Endometrial microvascular endothelial cells (primary cell): ENCODE data around the gene TMIE. TPM values are rescaled to one million over a fixed set of nuclear protein-coding genes. Genes with fewer than 3 reads are reported as not detected.

Experiments used
- in situ Hi-C: cut with HindIII; loops from 2 replicates; pipeline ENCODE4 v1.10.0; 2017; ENCODE audit warnings: low sequenced_read_pairs, low pct_unique_long_range_greater_than_20kb; ENCODE audit errors: inconsistent ontology term
- total RNA-seq: library from RNA; depleted of rRNA; stranded (reverse); fragments of >200 nt; gene quantifications from one replicate; pipeline ENCODE4 v1.2.3, GENCODE V29; 2015; ENCODE audit errors: inconsistent ontology term

The TMIE gene
- total RNA-seq, 1 donor from 2014 or later: not detected

DNA sequence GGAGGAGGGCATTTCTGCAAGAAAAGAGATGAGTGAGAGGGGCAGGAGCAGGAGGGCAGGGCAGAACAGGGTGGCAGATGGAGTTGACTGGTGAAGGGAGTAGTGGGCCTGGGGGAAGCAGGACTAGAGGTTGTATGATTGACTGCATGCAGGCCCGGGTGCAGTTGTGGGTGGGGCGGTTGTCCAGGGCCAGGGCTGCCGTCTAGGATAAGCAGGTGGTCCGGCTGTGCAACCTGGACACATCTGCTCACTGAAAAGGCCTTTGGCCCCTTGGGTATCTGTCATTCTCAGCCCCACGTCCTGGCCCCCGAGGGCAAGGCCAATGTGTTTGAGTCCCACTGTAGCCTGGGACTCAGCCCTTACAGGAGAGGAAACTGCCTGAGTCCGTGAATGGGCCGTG, 33.1 kb upstream of the TMIE start:
- in situ Hi-C loops: no loop called here

DNA sequence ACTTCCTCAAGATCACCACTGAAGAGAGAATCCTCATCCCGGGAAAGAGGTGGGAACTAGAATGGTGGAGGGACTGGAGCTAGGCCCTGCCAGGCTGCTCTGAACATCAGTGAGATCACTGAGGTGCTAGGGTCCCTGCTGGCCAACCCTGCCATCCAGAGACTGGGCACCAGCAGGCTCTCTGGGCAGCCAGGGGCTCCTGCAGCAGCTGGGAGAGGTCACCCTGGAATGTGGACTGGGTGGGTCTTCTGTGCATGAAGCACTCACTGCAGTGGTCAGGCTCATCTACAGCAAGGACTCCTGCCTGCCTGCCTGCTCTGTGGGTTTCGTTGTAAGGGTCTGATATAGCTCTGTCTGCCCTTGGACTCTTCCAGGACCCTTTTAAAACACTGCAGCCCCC, 32.6 kb upstream of the TMIE start:
- in situ Hi-C loops: no loop called here

- in situ Hi-C loops: no loop called here
Measured at GRCh38 chr3:46669191-46669999, 31.8 kb upstream of the TMIE start.

- in situ Hi-C loops: no loop called here
Measured at GRCh38 chr3:46670000-46670890, 30.9 kb upstream of the TMIE start.

GRCh38 chr3:46670891-46671427, 30.2 kb upstream of the TMIE start:
- in situ Hi-C loops: no loop called here

GRCh38 chr3:46671541-46672348, 29.4 kb upstream of the TMIE start:
- in situ Hi-C loops: no loop called here

DNA sequence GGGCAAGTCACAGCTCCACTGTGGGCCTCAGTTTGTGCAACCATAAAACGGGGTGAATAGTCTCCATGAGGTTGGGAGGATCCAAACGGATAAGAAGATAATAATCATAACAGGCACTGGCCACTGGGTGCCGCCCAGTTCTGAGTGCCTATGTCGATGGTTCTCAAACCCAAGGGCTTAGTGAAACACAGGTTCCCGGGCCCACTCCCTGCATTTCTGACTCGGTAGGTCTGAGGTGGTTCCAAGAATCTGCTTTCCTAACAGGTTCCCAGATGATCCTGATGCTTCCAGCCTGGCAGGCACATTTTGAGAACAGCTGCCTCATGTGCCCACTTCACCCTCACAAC, 28.9 kb upstream of the TMIE start:
- in situ Hi-C loops: no loop called here

GRCh38 chr3:46673151-46674030, 27.8 kb upstream of the TMIE start:
- in situ Hi-C loops: no loop called here

DNA sequence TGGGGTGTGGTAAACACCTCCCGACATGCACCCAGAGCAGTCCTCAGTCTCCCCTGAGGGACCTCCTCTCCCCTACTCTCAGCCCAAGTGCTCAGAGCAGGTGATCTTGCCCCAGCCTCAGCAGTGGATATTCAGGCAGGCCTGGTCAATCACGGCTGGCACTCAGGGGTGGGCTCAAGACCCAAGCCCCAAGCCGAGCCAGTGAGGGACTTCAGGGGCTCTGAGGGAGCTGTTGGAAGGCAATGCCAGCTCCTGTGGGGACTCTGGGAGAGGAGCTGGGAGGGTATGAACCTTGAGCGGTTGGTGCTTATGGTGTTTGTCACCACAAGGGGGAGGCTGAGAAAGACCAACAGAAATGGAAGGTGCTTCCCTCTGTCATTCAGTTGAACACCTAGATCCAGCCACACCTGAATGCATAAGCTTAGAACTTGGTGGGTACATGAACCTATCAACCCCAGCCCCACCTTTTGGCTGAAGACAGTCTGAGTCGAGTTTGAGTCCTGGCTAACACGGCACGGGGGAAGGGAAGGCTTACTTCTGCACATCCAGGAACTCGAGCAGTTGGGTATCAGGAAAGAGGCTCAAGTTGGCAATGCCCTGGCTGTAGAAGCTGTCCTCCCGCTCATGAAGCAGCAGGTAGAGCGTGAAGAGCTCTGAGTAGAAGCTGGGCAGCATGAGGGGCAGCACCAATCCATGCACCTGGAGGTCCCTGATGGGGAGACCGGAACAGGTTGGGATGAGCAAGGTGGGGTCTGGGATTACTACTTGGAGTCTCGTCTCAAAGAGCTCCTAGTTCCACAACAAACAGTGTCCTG, 27.0 kb upstream of the TMIE start:
- in situ Hi-C loops: no loop called here

- in situ Hi-C loops: no loop called here
Measured at GRCh38 chr3:46675426-46675825, 25.8 kb upstream of the TMIE start.

DNA sequence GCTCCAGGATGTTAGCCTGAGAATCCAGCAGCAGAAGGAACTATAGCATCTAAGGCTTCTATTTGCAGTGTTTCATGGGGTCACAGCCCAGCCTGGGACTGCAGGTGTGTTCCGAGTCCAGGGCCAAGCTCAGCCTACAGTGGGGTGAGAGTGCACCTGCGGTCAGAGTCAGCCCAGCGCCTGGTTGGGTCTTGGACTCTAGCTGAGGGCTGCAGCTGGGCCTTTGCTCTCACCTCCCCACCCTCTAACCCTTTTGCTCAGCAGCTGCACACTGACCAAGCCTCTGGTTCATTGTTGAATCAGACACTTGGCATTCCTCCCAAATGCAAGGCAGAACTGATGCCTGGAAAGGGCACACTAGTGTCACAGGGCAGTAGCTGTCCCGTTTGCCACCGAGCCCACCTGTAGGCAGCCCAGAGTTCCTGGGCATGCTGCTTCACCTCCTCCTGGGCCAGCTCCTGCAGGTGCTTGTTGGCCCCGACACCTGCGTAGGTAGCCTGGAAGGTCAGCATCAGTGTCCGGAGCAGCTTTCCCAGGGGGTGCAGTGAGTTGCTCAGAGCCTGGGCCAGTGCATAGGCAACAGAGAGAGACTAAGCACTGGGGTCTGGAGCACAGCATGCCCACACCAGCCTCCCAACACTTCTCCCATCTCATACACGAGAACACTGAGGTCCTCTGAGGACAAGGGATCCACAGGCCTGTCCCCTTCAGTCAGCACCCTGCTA, 25.2 kb upstream of the TMIE start:
- in situ Hi-C loops: no loop called here

- in situ Hi-C loops: no loop called here
Measured at GRCh38 chr3:46676601-46677410, 24.4 kb upstream of the TMIE start.

GRCh38 chr3:46677411-46677726, 23.8 kb upstream of the TMIE start:
- in situ Hi-C loops: no loop called here

DNA sequence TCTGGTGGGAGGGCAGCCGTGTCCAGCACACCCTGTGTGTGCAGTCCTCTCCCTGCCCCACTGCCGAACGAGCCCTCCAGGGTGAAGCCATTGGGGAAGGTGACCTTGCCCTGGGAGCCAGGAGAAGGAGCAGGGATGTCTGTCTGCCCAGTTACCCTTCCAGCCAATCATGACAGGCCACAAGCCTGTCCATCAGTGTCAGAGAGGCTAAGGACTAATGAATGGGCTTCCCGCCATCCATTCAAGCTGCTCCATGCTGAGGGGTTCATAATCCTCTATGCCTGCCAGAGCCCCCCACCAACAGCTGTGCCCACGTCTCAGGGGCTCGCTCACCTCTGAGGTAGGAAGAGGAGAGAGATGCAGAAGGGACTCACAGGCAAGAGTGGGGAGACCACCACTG, 22.9 kb upstream of the TMIE start:
- in situ Hi-C loops: no loop called here

GRCh38 chr3:46679681-46680080, 21.5 kb upstream of the TMIE start:
- in situ Hi-C loops: no loop called here

DNA sequence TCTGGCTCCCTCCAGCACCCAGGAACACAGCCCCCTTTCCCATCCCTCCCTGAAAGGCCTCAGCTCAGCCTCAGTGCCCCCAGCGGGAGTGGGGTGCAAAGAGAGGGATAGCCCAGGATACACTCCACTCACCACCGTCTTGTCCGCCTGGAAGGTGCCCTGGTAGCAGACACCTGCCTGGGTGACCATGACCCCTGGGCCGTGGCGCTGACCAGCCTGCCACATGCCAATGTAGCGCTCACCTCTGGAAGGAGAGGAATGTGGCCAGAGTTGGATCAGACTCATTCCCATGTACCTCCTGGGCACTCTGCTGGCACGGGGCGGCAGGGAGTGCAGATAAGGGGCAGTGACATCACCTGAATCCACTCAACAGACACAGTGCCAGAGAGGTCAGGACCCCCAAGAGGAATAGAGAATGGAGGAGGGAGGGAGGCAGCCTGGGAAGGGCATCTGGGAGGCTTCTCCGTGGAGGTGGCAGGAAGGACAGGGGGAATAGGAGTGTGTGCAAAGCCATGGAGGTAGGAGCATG, 20.8 kb upstream of the TMIE start:
- in situ Hi-C loops: no loop called here
